Measurements from ENCODE around the gene ATL3. TPM values are rescaled to one million over a fixed set of nuclear protein-coding genes. Genes with fewer than 3 reads are reported as not detected.

Gene ATL3
- total and polyA plus RNA-seq, 2 of the 13 experiments (the other 11 are each of a cell fraction or from before 2014, with no cell fraction given), result not detected

- TF ChIP-seq ZNF646 (CRISPR knock-in tag; IDR thresholded peaks at IDR 0.05) (no peak), ZNF567 (CRISPR knock-in tag; IDR thresholded peaks at IDR 0.05; ENCODE audit: borderline replicate concordance) (no peak), GABPA (IDR thresholded peaks at IDR 0.05; ENCODE audit: low read depth, low read length) (no peak), GABPA (CRISPR knock-in tag; IDR thresholded peaks at IDR 0.05; ENCODE audit: low read depth) (no peak), ZMYM3 (CRISPR knock-in tag; IDR thresholded peaks at IDR 0.05) (no peak), ZKSCAN8 (CRISPR knock-in tag; IDR thresholded peaks at IDR 0.05; ENCODE audit: borderline replicate concordance) (0 out of 2 replicates have a peak, but pooled peaks have one; percentile 68), NFYC (CRISPR knock-in tag; IDR thresholded peaks at IDR 0.05) (no peak), ZMYM2 (CRISPR knock-in tag; IDR thresholded peaks at IDR 0.05) (peak; percentile 52; the same call in 1 of the 2 replicates), GMEB2 (CRISPR knock-in tag; IDR thresholded peaks at IDR 0.05; ENCODE audit: low read depth) (no peak), RBM39 (IDR thresholded peaks at IDR 0.05; ENCODE audit: low read depth, low read length, poor library complexity, severe bottlenecking) (no peak), ZNF563 (CRISPR knock-in tag; IDR thresholded peaks at IDR 0.05) (no peak), NCOA5 (CRISPR knock-in tag; IDR thresholded peaks at IDR 0.05) (no peak), HIVEP1 (CRISPR knock-in tag; IDR thresholded peaks at IDR 0.05) (no peak), SUZ12 (IDR thresholded peaks at IDR 0.05; ENCODE audit: low read depth, low read length) (no peak), SAP130 (CRISPR knock-in tag; IDR thresholded peaks at IDR 0.05; ENCODE audit: low read depth) (peak; percentile 32), ZEB1 (IDR thresholded peaks at IDR 0.05; ENCODE audit: insufficient replicate concordance, low read depth) (no peak), GRHL1 (CRISPR knock-in tag; conservative IDR thresholded peaks at IDR 0.05) (no peak), KDM6A (CRISPR knock-in tag; IDR thresholded peaks at IDR 0.05; ENCODE audit: low read depth) (peak; percentile 71), SMARCE1 (IDR thresholded peaks at IDR 0.05; ENCODE audit: borderline replicate concordance) (no peak), PITX1 (CRISPR knock-in tag; IDR thresholded peaks at IDR 0.05) (no peak), MAF1 (CRISPR knock-in tag; IDR thresholded peaks at IDR 0.05; ENCODE audit: borderline replicate concordance) (no peak), ZFP90 (CRISPR knock-in tag; IDR thresholded peaks at IDR 0.05; ENCODE audit: borderline replicate concordance) (no peak), AHR (CRISPR knock-in tag; IDR thresholded peaks at IDR 0.05) (no peak), SIX4 (CRISPR knock-in tag; IDR thresholded peaks at IDR 0.05) (0 out of 2 replicates have a peak, but pooled peaks have one; percentile 33), TSC22D2 (CRISPR knock-in tag; IDR thresholded peaks at IDR 0.05; ENCODE audit: borderline replicate concordance) (no peak)
These were observed 68.0 kb downstream of the ATL3 start (continued) for GRCh38 chr11:63603180-63603518.

Measured in HepG2 (cell line).